H1 (cell line): Measurements from ENCODE around the gene SUSD1.

Source experiments
- CTCF ChIP-seq, 3 experiments: IDR thresholded peaks; 1 replicate in 2 of 3; 2 replicates in 1 of 3; pipeline versions ENCODE4 v1.5.1 to v1.6.1; 2011; ENCODE audit warnings: low read length in 3 of 3, mild to moderate bottlenecking in 3 of 3, inconsistent platforms in 2 of 3, low read depth in 1 of 3, moderate library complexity in 1 of 3; ENCODE audit not compliant: insufficient read depth in 1 of 3; ENCODE audit errors: control extremely low read depth in 1 of 3
- EZH2 ChIP-seq: fragments of 200-600 bp; sonication (generic); IDR thresholded peaks from 2 replicates; pipeline ENCODE4 v1.7.1; 2012; ENCODE audit warnings: low read depth, mild to moderate bottlenecking, moderate library complexity, low read length, inconsistent platforms; ENCODE audit not compliant: severe bottlenecking
- POLR2A ChIP-seq, 2 experiments: IDR thresholded peaks; 1 replicate in 1 of 2; 2 replicates in 1 of 2; pipeline ENCODE4 v1.6.1; 2011; ENCODE audit warnings: low read depth in 2 of 2, low read length in 2 of 2, mild to moderate bottlenecking in 2 of 2; ENCODE audit errors: control extremely low read depth in 1 of 2
- TAF1 ChIP-seq: IDR thresholded peaks from 2 replicates; pipeline ENCODE4 v1.6.1; 2011; ENCODE audit warnings: mild to moderate bottlenecking, low read depth, low read length
- USF2 ChIP-seq: IDR thresholded peaks from 2 replicates; pipeline ENCODE4 v1.6.1; 2011; ENCODE audit warnings: low read length, improper control_type of control experiment

GRCh38 chr9:112050544-112051475 lies 124.3 kb downstream of the SUSD1 start:
- TF ChIP-seq CTCF (IDR thresholded peaks at IDR 0.05; ENCODE audit: control extremely low read depth in 1 of 3, insufficient read depth in 1 of 3, low read depth in 1 of 3, low read length in 3 of 3) (no peak), POLR2A (IDR thresholded peaks at IDR 0.05; ENCODE audit: control extremely low read depth in 1 of 2, low read depth in 2 of 2, low read length in 2 of 2) (no peak), TAF1 (no peak), EZH2 (no peak), USF2 (no peak)
